Astrocyte of the spinal cord (primary cell): ENCODE data around the gene STS.
A peak's percentile ranks its signal among the peaks of the same experiment; 100 is the strongest.

Experiments used
- DNase-seq: peaks from one replicate; pipeline ENCODE4 v3.0.0; 2011; ENCODE audit warnings: low read depth, low spot score
- H3K4me3 ChIP-seq: 2 replicates; pipeline ENCODE4 v1.5.1; 2011; ENCODE audit warnings: low read depth, mild to moderate bottlenecking, low read length, moderate library complexity
- in situ Hi-C: cut with HindIII; loops from 2 replicates; pipeline ENCODE4 v1.10.0; 2017; ENCODE audit warnings: low sequenced_read_pairs
- TF ChIP-seq, protein P1 (sequence below): IDR thresholded peaks from 2 replicates; pipeline ENCODE4 v1.5.1; 2012; ENCODE audit warnings: low read depth, mild to moderate bottlenecking, low read length, inconsistent platforms

The STS gene

DNA sequence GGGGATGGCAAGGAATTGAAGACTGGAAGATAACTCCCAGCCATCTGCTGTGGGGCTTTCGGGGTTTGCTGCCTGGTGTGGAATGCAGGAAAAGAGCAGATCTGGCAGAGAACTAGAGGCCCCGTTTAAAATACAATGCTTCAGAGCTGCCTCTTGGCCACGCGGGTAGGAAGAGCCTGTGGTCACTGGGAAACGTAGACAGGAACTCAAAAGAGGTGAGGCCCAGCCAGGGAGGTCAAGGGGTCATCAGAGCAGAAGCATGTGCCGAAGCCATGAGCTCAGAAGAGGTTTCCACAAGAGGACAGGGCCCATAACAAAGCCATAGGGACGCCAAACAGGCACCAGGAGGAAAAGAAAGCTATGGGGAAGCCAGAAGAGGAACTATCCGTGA is 14.5 kb upstream of the STS start:
- TF ChIP-seq, protein P1, sequence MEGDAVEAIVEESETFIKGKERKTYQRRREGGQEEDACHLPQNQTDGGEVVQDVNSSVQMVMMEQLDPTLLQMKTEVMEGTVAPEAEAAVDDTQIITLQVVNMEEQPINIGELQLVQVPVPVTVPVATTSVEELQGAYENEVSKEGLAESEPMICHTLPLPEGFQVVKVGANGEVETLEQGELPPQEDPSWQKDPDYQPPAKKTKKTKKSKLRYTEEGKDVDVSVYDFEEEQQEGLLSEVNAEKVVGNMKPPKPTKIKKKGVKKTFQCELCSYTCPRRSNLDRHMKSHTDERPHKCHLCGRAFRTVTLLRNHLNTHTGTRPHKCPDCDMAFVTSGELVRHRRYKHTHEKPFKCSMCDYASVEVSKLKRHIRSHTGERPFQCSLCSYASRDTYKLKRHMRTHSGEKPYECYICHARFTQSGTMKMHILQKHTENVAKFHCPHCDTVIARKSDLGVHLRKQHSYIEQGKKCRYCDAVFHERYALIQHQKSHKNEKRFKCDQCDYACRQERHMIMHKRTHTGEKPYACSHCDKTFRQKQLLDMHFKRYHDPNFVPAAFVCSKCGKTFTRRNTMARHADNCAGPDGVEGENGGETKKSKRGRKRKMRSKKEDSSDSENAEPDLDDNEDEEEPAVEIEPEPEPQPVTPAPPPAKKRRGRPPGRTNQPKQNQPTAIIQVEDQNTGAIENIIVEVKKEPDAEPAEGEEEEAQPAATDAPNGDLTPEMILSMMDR, result no peak
- in situ Hi-C loops, result no loop called here
- peak; percentile 21 for DNase-seq

DNA sequence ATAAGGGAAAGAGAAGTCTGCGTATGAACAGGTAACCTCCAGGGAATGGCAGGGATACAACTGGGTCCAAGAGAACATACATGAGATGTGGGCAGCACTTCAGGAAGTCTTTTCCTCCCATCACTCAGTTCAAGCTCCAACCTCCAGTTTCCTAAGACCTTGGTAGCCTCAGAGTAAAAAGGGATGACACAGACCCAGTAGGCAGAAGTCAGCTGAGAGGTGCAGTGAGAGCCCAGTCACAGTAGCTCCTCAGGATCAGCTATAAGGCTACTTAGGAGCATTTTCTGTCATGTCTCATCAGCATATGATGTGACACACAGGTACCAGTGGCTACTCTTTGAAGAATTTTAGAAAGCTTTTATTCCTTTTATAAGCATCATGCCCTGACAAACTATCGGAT is 12.5 kb upstream of the STS start:
- DNase-seq, result no peak
- in situ Hi-C loops, result no loop called here
- TF ChIP-seq, protein P1, result no peak
- H3K4me3 ChIP-seq, result no peak overlapping the region

More for the DNA sequence above, 14.5 kb upstream of the STS start:
- no peak overlapping the region for H3K4me3 ChIP-seq

DNA sequence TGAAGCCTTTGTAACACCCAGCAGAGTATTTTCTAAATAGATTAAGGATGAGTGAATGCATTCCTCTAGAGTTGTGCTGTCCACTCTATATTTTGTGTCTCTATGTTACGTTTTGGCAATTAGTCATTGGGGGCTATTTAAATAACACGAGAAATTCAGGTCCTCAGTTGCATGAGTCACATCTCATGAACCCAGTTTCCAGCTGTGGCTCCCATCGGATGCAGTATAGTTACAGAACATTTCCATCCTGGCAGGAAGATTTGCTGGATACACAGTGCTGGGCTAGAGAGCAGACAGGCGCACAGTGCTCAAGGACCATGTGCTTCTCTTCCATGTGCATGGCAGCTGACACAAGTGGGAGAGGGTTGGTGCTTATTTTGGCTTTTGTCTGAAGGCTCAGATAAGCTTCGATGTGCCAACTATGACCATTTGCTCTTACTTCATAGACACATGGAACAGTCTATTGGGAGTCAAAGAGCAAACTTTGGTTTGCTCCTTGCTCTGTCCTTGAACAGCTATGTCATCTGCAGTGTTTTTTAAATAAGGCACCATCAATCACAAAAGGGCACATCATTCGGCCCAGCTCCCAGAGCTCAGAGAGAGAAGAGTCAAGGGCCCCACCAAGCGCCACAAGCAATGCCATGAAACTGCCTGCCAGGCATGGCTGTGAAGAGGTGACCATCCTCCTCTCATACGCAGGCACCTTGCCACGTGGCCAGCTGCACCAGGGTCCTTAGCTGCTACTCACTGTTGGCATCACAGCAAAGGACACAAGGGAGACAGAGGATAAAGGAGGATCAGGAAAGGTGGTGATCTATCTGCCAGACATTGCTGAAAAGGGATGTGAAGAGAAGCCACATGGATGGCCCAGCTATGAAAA is 8.1 kb upstream of the STS start:
- H3K4me3 ChIP-seq, result no peak overlapping the region
- peak; percentile 87 for DNase-seq

DNA sequence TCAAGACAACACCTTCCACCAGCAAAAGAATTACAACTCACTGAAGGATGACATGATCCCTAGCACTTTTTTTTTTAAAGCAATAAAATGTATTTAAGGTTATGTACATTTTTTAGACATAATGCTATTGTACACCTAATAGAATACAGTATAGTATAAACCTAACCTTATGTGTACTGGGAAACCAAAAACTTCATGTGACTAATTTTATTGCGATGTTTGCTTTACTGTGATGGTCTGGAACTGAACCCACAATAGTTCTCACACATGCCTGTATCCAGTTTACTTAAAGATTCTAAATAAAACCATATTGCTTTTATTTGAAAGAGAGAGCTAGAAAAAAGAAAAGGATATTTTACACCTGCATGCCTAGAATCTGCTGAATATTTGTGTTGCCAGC is 4.4 kb upstream of the STS start:
- TF ChIP-seq, protein P1, result no peak
- no peak overlapping the region for H3K4me3 ChIP-seq
- DNase-seq, result no peak
- in situ Hi-C loops, result no loop called here

More for the DNA sequence above, 8.1 kb upstream of the STS start:
- TF ChIP-seq, protein P1, result no peak
- in situ Hi-C loops, result no loop called here

DNA sequence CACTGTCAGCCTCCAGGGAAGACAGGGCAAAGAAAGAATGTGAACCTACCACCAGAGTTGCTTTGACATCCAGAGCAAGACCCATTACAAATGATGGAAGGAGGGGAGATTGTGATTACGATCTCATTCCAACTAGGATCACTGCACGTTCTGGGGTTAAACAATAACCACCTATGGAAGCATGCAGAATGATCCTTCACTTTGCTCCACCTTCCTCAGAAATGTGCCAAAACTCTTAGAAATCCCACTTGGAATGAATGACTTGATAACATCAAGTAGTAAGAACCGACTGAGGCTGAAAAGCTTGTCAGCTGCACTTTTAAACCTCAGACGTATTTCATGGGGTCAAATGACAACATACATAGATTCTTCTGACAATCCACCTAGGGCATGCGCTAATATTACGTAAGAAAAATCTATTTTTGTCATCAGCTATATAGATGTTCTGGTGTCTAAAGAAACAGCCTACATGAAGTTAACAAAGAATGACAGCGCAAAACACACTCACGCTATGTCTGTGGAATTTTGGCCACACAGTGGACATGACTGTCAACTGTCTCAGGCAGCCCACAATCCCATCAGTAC is 3.5 kb upstream of the STS start:
- in situ Hi-C loops, result no loop called here
- no peak overlapping the region for H3K4me3 ChIP-seq
- DNase-seq, result no peak
- TF ChIP-seq, protein P1, result no peak

DNA sequence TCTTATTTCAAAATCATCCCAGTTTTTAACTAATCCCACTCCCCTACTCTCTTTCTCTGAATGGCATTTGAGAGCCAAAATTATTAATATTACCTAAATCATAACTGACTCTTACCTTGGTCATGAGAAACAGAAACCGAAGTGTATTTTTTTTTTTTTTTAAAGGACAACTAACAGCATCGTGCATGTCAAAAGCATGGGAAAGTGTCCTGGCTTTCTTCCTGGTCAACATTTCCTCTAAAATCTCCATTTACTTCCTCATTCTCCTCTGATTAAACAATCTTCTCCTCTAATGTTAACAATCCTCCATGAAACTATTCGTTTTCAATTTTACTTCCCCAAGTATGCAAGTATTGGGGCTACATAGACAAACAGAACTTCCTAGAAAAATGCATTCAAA is 2.1 kb upstream of the STS start:
- TF ChIP-seq, protein P1, result no peak
- no peak overlapping the region for H3K4me3 ChIP-seq
- in situ Hi-C loops, result no loop called here
- no peak for DNase-seq
